ENCODE measurements around the gene PCBP3.
A peak's percentile ranks its signal among the peaks of the same experiment; 100 is the strongest.

PCBP3 gene

GRCh38 chr21:45817345-45817744, 173.8 kb downstream of the PCBP3 start:
- peak overlapping the region; percentile 99 for H3K27ac ChIP-seq (replicated peaks)
- TF ChIP-seq SPI1 (IDR thresholded peaks at IDR 0.05; ENCODE audit: borderline replicate concordance, low read depth) (no peak), POLR2AphosphoS5 (IDR thresholded peaks at IDR 0.05; ENCODE audit: low read depth) (no peak), GABPA (IDR thresholded peaks at IDR 0.05; ENCODE audit: low read depth) (no peak)
- TF ChIP-seq, protein P1, sequence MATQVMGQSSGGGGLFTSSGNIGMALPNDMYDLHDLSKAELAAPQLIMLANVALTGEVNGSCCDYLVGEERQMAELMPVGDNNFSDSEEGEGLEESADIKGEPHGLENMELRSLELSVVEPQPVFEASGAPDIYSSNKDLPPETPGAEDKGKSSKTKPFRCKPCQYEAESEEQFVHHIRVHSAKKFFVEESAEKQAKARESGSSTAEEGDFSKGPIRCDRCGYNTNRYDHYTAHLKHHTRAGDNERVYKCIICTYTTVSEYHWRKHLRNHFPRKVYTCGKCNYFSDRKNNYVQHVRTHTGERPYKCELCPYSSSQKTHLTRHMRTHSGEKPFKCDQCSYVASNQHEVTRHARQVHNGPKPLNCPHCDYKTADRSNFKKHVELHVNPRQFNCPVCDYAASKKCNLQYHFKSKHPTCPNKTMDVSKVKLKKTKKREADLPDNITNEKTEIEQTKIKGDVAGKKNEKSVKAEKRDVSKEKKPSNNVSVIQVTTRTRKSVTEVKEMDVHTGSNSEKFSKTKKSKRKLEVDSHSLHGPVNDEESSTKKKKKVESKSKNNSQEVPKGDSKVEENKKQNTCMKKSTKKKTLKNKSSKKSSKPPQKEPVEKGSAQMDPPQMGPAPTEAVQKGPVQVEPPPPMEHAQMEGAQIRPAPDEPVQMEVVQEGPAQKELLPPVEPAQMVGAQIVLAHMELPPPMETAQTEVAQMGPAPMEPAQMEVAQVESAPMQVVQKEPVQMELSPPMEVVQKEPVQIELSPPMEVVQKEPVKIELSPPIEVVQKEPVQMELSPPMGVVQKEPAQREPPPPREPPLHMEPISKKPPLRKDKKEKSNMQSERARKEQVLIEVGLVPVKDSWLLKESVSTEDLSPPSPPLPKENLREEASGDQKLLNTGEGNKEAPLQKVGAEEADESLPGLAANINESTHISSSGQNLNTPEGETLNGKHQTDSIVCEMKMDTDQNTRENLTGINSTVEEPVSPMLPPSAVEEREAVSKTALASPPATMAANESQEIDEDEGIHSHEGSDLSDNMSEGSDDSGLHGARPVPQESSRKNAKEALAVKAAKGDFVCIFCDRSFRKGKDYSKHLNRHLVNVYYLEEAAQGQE (IDR thresholded peaks at IDR 0.05; ENCODE audit: insufficient replicate concordance, low read depth) = no peak
- TF ChIP-seq, protein P2, sequence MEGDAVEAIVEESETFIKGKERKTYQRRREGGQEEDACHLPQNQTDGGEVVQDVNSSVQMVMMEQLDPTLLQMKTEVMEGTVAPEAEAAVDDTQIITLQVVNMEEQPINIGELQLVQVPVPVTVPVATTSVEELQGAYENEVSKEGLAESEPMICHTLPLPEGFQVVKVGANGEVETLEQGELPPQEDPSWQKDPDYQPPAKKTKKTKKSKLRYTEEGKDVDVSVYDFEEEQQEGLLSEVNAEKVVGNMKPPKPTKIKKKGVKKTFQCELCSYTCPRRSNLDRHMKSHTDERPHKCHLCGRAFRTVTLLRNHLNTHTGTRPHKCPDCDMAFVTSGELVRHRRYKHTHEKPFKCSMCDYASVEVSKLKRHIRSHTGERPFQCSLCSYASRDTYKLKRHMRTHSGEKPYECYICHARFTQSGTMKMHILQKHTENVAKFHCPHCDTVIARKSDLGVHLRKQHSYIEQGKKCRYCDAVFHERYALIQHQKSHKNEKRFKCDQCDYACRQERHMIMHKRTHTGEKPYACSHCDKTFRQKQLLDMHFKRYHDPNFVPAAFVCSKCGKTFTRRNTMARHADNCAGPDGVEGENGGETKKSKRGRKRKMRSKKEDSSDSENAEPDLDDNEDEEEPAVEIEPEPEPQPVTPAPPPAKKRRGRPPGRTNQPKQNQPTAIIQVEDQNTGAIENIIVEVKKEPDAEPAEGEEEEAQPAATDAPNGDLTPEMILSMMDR (IDR thresholded peaks at IDR 0.05; ENCODE audit: insufficient read depth, low read length) = no peak
- no peaks in the 10 kb centered on the region for H3K27me3 ChIP-seq (ENCODE audit: insufficient read depth, poor library complexity, severe bottlenecking)

DNA sequence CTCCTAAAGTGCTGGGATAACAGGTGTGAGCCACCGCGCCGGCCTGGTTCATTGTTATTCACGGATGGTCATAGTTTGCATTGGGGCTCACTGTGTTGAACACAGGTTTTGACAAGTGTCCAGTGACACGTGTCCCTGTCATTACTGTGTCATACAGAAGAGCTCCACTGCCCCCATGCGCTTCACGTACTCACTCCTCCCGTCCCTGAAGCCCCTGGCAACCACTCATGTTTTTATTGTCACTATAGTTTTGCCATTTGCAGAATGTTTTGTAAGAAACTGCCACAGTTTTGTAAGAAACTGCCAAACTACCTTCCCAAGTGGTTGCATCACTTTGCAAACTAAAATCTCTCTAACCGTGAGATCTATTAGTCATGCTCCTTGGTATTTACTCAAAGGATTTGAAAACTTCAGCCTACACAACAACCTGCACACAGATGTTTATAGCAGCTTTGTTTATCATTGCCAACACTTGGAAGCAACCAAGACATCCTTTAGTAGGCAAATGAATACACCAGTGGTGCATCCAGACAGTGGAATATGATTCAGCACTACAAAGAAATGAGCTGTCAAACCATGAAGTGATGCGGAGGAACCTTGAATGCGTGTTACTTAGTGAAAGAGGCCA, 174.9 kb downstream of the PCBP3 start:
- no peaks in the 10 kb centered on the region for H3K27me3 ChIP-seq (ENCODE audit: insufficient read depth, poor library complexity, severe bottlenecking)
- DNase-seq (ENCODE audit: low read depth in 1 of 2, low spot score in 1 of 2) = peak; percentile 89 to 91
- TF ChIP-seq POLR2AphosphoS5 (IDR thresholded peaks at IDR 0.05; ENCODE audit: low read depth) (peak; percentile 41; the same call in 1 of the 2 replicates), GABPA (IDR thresholded peaks at IDR 0.05; ENCODE audit: low read depth) (no peak), SPI1 (IDR thresholded peaks at IDR 0.05; ENCODE audit: borderline replicate concordance, low read depth) (no peak)
- TF ChIP-seq, protein P1 (IDR thresholded peaks at IDR 0.05; ENCODE audit: insufficient replicate concordance, low read depth) = peak; percentile 33
- TF ChIP-seq, protein P2 (IDR thresholded peaks at IDR 0.05; ENCODE audit: insufficient read depth, low read length) = peak; percentile 24
- H3K27ac ChIP-seq (replicated peaks) = peak overlapping the region; percentile 99
- H3K4me3 ChIP-seq (replicated peaks; ENCODE audit: insufficient read depth, low read length) = no peak overlapping the region

More at GRCh38 chr21:45817345-45817744, 173.8 kb downstream of the PCBP3 start:
- DNase-seq (ENCODE audit: low read depth in 1 of 2, low spot score in 1 of 2) = no peak
- no peak overlapping the region for H3K4me3 ChIP-seq (replicated peaks; ENCODE audit: insufficient read depth, low read length)

DNA sequence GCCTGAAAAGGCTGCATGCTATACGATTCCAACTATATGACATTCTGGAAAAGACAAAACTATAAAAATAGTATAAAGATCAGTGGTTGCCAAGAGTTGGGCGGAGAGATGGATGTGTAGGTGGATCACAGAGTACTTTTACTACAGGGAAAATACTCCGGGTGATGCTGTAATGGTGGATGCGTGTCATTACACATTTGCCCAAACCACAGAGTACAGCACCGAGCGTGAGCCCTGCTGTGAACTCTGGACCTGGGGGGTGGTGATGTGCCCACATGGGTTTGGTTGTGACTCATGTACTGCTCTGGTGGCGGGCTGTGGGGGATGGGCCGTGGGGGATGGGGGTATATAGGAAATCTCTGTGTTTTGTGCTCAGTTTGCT, 175.4 kb downstream of the PCBP3 start:
- Histone ChIP-seq H3K27ac (replicated peaks) (peak overlapping the region; percentile 99), H3K4me3 (replicated peaks; ENCODE audit: insufficient read depth, low read length) (no peak overlapping the region), H3K27me3 (ENCODE audit: insufficient read depth, poor library complexity, severe bottlenecking) (no peaks in the 10 kb centered on the region)
- peak; percentile 52 to 86 for DNase-seq (ENCODE audit: low read depth in 1 of 2, low spot score in 1 of 2)
- TF ChIP-seq, protein P1 (IDR thresholded peaks at IDR 0.05; ENCODE audit: insufficient replicate concordance, low read depth) = no peak
- peak; percentile 55; the same call in 1 of the 2 replicates for TF ChIP-seq POLR2AphosphoS5 (IDR thresholded peaks at IDR 0.05; ENCODE audit: low read depth)
